DOHH2 (cell line): Measurements from ENCODE around the gene ACTN1.

Source experiments
- EZH2phosphoT487 ChIP-seq: fragments of 200-600 bp; sonication (generic); IDR thresholded peaks from 2 replicates; pipeline ENCODE4 v1.6.1; 2017; ENCODE audit warnings: borderline replicate concordance, mild to moderate bottlenecking, antibody characterized with exemption, low read length, moderate library complexity, mixed read lengths
- TF ChIP-seq, protein P1 (sequence below): fragments of 200-600 bp; sonication (generic); IDR thresholded peaks from one replicate; pipeline ENCODE4 v1.5.1; 2014; ENCODE audit warnings: antibody characterized with exemption, mild to moderate bottlenecking, low read depth, low read length; ENCODE audit not compliant: poor library complexity, severe bottlenecking

DNA sequence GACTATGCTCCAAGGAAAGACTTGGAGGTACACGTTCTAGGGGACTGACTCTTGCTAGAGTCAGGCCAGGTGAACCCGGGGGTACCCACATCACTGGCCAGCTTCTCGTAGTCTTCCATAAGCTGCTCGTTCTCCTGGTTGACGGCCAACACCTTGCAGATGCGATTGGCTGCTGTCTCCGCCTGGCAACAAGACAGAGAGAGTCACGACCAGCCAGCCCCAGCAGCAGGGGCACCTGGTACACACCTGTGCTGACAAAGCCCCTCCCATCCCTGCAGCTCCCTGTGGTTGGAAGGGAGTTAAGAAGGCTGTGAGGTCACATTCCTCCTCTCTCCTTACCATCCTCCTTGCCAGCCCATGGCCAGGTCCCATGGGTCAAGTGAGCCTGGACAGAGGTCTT lies 85.5 kb downstream of the ACTN1 start:
- TF ChIP-seq, protein P1, sequence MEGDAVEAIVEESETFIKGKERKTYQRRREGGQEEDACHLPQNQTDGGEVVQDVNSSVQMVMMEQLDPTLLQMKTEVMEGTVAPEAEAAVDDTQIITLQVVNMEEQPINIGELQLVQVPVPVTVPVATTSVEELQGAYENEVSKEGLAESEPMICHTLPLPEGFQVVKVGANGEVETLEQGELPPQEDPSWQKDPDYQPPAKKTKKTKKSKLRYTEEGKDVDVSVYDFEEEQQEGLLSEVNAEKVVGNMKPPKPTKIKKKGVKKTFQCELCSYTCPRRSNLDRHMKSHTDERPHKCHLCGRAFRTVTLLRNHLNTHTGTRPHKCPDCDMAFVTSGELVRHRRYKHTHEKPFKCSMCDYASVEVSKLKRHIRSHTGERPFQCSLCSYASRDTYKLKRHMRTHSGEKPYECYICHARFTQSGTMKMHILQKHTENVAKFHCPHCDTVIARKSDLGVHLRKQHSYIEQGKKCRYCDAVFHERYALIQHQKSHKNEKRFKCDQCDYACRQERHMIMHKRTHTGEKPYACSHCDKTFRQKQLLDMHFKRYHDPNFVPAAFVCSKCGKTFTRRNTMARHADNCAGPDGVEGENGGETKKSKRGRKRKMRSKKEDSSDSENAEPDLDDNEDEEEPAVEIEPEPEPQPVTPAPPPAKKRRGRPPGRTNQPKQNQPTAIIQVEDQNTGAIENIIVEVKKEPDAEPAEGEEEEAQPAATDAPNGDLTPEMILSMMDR: no peak
- no peak for TF ChIP-seq EZH2phosphoT487
